Activated naive CD8-positive, alpha-beta T cell (primary cell): Measurements from ENCODE around the gene KANSL1.
A peak's percentile ranks its signal among the peaks of the same experiment; 100 is the strongest.
"Not testable (repeated sequence)": the region's sequence is repeated elsewhere in the genome, so short reads cannot be mapped to it uniquely, and the experiment has no call there.

Source experiments
- H3K27ac Mint-ChIP-seq: one replicate; pipeline ENCODE4 v1.8.0; 2021; ENCODE audit warnings: mixed read lengths
- H3K27me3 Mint-ChIP-seq: one replicate; pipeline ENCODE4 v1.8.0; 2021; ENCODE audit warnings: mixed read lengths
- H3K36me3 Mint-ChIP-seq: one replicate; pipeline ENCODE4 v1.8.0; 2021; ENCODE audit warnings: mixed read lengths
- H3K4me1 Mint-ChIP-seq: one replicate; pipeline ENCODE4 v1.8.0; 2021; ENCODE audit warnings: low read depth, mixed read lengths
- H3K4me3 Mint-ChIP-seq: one replicate; pipeline ENCODE4 v1.8.0; 2021; ENCODE audit warnings: mild to moderate bottlenecking, mixed read lengths
- H3K9me3 Mint-ChIP-seq: one replicate; pipeline ENCODE4 v1.8.0; 2021; ENCODE audit warnings: low read depth, mixed read lengths

KANSL1 gene

DNA sequence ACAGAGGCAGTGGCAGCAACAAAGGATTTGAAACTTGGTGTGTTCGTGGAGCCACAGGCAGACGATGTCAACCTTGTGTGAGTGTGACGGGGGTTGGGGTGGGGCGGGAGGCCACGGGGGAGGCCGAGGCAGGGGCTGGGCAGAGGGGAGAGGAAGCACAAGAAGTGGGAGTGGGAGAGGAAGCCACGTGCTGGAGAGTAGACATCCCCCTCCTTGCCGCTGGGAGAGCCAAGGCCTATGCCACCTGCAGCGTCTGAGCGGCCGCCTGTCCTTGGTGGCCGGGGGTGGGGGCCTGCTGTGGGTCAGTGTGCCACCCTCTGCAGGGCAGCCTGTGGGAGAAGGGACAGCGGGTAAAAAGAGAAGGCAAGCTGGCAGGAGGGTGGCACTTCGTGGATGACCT, 168.6 kb downstream of the KANSL1 start:
- Mint-ChIP-seq H3K27me3 (no peaks in the 10 kb centered on the region), H3K27ac (no peak overlapping the region), H3K4me3 (no peak overlapping the region), H3K4me1 (peaks cover 34% of the 10 kb centered on the region), H3K36me3 (no peaks in the 10 kb centered on the region), H3K9me3 (no peaks in the 10 kb centered on the region)

DNA sequence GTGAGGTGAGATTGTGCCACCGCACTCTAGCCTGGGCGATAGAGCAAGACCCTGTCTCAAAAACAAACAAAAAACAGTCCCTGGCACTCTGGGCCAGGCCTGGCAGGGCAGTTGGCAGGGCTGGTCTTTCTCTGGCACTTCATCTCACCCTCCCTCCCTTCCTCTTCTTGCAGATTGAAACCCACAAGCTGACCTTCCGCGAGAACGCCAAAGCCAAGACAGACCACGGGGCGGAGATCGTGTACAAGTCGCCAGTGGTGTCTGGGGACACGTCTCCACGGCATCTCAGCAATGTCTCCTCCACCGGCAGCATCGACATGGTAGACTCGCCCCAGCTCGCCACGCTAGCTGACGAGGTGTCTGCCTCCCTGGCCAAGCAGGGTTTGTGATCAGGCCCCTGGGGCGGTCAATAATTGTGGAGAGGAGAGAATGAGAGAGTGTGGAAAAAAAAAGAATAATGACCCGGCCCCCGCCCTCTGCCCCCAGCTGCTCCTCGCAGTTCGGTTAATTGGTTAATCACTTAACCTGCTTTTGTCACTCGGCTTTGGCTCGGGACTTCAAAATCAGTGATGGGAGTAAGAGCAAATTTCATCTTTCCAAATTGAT, 169.3 kb downstream of the KANSL1 start:
- Mint-ChIP-seq H3K27ac (no peak overlapping the region), H3K27me3 (no peaks in the 10 kb centered on the region), H3K9me3 (no peaks in the 10 kb centered on the region), H3K4me1 (peaks cover 30% of the 10 kb centered on the region), H3K36me3 (no peaks in the 10 kb centered on the region), H3K4me3 (no peak overlapping the region)

GRCh38 chr17:46023366-46023765, 169.9 kb downstream of the KANSL1 start:
- H3K9me3 Mint-ChIP-seq, H3K36me3 Mint-ChIP-seq, H3K4me3 Mint-ChIP-seq, H3K27me3 Mint-ChIP-seq, H3K27ac Mint-ChIP-seq: not testable (repeated sequence)
- H3K4me1 Mint-ChIP-seq = peaks cover 28% of the 10 kb centered on the region

- Mint-ChIP-seq H3K9me3 (no peaks in the 10 kb centered on the region), H3K36me3 (no peaks in the 10 kb centered on the region), H3K4me1 (peaks cover 22% of the 10 kb centered on the region), H3K4me3 (no peak overlapping the region), H3K27me3 (no peaks in the 10 kb centered on the region), H3K27ac (peak overlapping the region; percentile 91)
These were observed 172.2 kb downstream of the KANSL1 start for GRCh38 chr17:46020998-46021397.

DNA sequence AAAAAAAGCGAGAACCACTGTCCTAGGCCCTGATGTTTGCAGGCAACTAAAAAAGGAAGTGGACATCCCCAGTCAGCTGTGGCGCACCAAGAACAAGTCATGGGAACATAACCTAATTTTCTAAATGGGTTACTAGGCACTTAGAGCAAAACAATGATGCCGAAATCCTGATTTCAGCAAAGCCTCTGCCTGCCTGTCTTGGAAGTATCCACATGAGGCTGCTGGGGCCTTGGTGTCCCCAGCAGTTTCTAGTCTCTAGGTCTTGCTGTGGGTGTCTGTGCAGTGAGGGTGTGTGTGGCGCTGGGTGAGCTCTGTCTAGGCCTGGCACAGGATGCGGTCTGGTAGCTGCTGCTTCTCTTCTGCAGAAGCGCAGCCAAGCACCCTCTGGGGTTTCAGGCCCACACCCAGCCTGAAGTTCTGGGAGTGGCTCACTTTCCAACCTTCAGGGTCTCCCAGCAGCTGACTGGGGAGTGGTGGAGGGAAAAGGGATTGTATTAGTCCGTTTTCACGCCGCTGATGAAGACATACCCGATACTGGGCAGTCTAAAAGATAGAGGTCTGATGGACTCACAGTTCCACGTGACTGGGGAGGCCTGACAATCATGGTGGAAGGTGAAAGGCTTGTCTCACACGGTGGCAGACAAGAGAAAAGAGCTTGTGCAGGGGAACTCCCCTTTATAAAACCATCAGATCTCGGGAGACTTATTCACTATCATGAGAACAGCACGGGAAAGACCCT, 173.0 kb downstream of the KANSL1 start:
- Mint-ChIP-seq H3K36me3 (no peaks in the 10 kb centered on the region), H3K27me3 (no peaks in the 10 kb centered on the region), H3K27ac (peak overlapping the region; percentile 91), H3K9me3 (no peaks in the 10 kb centered on the region), H3K4me3 (peak overlapping the region; percentile 60), H3K4me1 (peaks cover 20% of the 10 kb centered on the region)

GRCh38 chr17:46019408-46019925, 173.8 kb downstream of the KANSL1 start:
- peaks cover 20% of the 10 kb centered on the region for H3K4me1 Mint-ChIP-seq
- peak overlapping the region; percentile 91 for H3K27ac Mint-ChIP-seq

GRCh38 chr17:46013502-46014165, 179.6 kb downstream of the KANSL1 start:
- no peak overlapping the region for H3K27ac Mint-ChIP-seq
- H3K36me3 Mint-ChIP-seq = no peaks in the 10 kb centered on the region

More at GRCh38 chr17:46019408-46019925, 173.8 kb downstream of the KANSL1 start:
- not testable (repeated sequence) for H3K4me3 Mint-ChIP-seq, H3K36me3 Mint-ChIP-seq, H3K27me3 Mint-ChIP-seq, H3K9me3 Mint-ChIP-seq

GRCh38 chr17:46013127-46013501, 180.1 kb downstream of the KANSL1 start:
- Mint-ChIP-seq H3K27ac (no peak overlapping the region), H3K4me1 (peaks cover 1% of the 10 kb centered on the region), H3K9me3 (no peaks in the 10 kb centered on the region)

More at GRCh38 chr17:46013502-46014165, 179.6 kb downstream of the KANSL1 start:
- H3K4me3 Mint-ChIP-seq = no peak overlapping the region
- no peaks in the 10 kb centered on the region for H3K9me3 Mint-ChIP-seq
- H3K4me1 Mint-ChIP-seq = peaks cover 2% of the 10 kb centered on the region
- H3K27me3 Mint-ChIP-seq = no peaks in the 10 kb centered on the region

DNA sequence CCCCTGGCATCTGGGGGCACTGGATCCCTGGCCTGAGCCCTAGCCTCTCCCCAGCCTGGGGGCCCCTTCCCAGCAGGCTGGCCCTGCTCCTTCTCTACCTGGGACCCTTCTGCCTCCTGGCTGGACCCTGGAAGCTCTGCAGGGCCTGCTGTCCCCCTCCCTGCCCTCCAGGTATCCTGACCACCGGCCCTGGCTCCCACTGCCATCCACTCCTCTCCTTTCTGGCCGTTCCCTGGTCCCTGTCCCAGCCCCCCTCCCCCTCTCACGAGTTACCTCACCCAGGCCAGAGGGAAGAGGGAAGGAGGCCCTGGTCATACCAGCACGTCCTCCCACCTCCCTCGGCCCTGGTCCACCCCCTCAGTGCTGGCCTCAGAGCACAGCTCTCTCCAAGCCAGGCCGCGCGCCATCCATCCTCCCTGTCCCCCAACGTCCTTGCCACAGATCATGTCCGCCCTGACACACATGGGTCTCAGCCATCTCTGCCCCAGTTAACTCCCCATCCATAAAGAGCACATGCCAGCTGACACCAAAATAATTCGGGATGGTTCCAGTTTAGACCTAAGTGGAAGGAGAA, 180.6 kb downstream of the KANSL1 start:
- Mint-ChIP-seq H3K27ac (no peak overlapping the region), H3K36me3 (no peaks in the 10 kb centered on the region), H3K27me3 (no peaks in the 10 kb centered on the region), H3K9me3 (no peaks in the 10 kb centered on the region), H3K4me3 (no peak overlapping the region), H3K4me1 (no peaks in the 10 kb centered on the region)

More at GRCh38 chr17:46013127-46013501, 180.1 kb downstream of the KANSL1 start:
- Mint-ChIP-seq H3K4me3 (no peak overlapping the region), H3K36me3 (no peaks in the 10 kb centered on the region), H3K27me3 (no peaks in the 10 kb centered on the region)

GRCh38 chr17:46011711-46012505, 181.3 kb downstream of the KANSL1 start:
- H3K27me3 Mint-ChIP-seq = no peaks in the 10 kb centered on the region

DNA sequence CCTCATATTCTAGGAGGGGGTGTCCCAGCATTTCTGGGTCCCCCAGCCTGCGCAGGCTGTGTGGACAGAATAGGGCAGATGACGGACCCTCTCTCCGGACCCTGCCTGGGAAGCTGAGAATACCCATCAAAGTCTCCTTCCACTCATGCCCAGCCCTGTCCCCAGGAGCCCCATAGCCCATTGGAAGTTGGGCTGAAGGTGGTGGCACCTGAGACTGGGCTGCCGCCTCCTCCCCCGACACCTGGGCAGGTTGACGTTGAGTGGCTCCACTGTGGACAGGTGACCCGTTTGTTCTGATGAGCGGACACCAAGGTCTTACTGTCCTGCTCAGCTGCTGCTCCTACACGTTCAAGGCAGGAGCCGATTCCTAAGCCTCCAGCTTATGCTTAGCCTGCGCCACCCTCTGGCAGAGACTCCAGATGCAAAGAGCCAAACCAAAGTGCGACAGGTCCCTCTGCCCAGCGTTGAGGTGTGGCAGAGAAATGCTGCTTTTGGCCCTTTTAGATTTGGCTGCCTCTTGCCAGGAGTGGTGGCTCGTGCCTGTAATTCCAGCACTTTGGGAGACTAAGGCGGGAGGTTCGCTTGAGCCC, 182.5 kb downstream of the KANSL1 start:
- Mint-ChIP-seq H3K36me3 (no peaks in the 10 kb centered on the region), H3K4me3 (no peak overlapping the region), H3K27ac (no peak overlapping the region), H3K9me3 (no peaks in the 10 kb centered on the region), H3K27me3 (peaks cover 3% of the 10 kb centered on the region), H3K4me1 (no peaks in the 10 kb centered on the region)

More at GRCh38 chr17:46011711-46012505, 181.3 kb downstream of the KANSL1 start:
- H3K27ac Mint-ChIP-seq = no peak overlapping the region
- no peak overlapping the region for H3K4me3 Mint-ChIP-seq
- H3K9me3 Mint-ChIP-seq = no peaks in the 10 kb centered on the region
- H3K36me3 Mint-ChIP-seq = no peaks in the 10 kb centered on the region
- no peaks in the 10 kb centered on the region for H3K4me1 Mint-ChIP-seq

GRCh38 chr17:46009681-46010596, 183.3 kb downstream of the KANSL1 start:
- no peak overlapping the region for H3K27ac Mint-ChIP-seq
- no peak overlapping the region for H3K4me3 Mint-ChIP-seq
- no peaks in the 10 kb centered on the region for H3K9me3 Mint-ChIP-seq
- H3K4me1 Mint-ChIP-seq = no peaks in the 10 kb centered on the region
- peaks cover 3% of the 10 kb centered on the region for H3K27me3 Mint-ChIP-seq
- no peaks in the 10 kb centered on the region for H3K36me3 Mint-ChIP-seq

DNA sequence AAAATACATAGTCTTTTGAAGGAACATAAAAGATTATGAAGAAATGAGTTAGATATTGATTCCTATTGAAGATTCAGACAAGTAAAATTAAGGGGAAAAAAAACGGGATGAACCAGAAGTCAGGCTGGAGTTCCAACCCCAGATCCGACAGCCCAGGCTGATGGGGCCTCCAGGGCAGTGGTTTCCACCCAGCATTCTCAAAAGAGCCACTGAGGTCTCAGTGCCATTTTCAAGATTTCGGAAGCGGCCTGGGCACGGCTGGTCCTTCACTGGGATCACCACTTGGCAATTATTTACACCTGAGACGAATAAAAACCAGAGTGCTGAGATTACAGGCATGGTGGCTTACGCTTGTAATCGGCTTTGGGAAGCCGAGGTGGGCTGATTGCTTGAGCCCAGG, 184.6 kb downstream of the KANSL1 start:
- peaks cover 3% of the 10 kb centered on the region for H3K27me3 Mint-ChIP-seq
- H3K9me3 Mint-ChIP-seq = no peaks in the 10 kb centered on the region
- H3K4me1 Mint-ChIP-seq = no peaks in the 10 kb centered on the region
- H3K4me3 Mint-ChIP-seq = no peak overlapping the region
- H3K36me3 Mint-ChIP-seq = no peaks in the 10 kb centered on the region
- no peak overlapping the region for H3K27ac Mint-ChIP-seq
